ENCODE data around the gene PPP1R9A.

PPP1R9A gene

DNA sequence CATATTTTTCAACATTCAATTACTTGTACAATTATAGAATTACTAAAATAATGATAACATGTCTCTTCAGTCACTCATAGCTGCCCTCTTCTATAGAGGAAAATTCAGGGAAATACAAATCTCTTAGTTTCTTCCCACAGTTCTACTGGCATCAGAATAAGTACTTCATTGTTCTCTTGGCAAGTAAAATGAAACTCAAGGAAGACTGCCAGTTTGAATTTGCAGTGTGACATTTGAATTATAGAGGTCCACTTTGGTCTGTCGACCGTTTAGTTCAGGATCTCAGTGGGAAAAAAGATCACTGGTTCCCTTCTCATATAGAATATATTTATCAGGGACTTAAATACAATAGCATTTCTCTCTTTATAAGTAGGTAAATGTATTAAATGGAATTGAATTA lies 302.4 kb downstream of the PPP1R9A start:
- DNase-seq, result no peak

DNA sequence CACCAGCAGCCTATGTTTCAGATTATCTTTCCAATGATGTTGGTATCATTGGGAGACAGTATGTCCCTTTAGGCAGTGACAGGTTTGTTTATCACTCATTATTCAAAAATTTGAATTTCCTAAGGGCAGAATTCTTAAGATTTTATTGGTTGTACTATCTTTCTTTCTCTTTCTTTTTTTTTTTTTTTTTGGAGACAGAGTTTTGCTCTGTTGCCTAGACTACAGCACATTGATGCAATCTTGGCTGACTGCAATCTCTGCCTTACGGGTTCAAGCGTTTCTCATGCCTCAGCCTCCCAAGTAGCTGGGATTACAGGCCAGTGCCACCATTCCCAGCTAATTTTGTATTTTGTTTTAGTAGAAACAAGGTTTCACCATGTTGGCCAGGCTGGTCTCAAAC lies 305.8 kb downstream of the PPP1R9A start:
- DNase-seq, result no peak

DNA sequence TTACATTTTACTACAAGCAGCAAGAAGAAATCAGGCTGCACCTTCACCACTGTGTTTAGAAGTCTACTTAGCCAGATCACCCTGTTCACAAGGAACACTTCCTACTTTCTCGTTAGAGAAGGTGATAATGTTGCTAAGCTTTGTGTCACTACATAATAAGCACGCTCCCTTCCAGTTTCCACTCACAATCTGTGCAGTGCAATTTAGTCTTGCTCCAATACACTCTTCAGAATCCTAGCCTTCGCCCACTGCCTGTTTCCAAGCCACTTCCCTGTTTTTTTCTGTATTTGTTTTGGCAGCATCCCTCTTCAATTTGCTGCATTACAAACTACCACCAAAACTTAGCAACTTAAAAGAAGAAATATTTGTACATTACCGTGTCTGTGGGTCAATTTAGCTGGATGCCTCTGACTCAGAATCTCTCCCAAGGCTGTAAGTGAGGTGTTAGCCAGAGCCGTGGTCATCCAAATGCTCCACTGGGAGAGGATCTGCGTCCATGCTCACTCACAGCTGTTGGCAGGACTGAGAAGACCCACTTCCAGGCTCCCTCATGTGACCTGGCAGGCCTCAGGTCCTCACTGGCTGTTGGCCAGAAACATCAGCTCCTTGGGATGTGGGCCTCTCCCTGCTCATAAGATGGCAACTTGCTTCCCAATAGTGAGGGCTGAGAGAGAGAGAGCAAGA lies 306.6 kb downstream of the PPP1R9A start:
- DNase-seq, result no peak

DNA sequence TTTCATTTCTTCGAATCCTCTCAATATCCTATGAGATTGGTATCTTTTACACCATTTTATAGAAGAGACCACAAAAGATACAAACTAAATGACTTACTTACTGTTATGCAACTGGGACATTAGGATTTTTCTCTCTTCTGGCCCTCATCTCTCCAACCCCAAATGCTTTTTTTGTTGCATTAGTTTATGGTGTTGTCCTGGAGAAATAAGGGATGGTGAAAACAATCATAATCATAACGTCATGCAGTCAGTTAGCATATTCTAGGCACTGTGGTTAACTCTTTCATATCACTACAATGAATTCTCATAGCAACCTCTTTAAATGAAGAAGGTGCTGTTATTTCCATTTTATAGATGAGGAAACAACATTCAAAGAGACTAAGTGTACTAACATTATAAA lies 312.3 kb downstream of the PPP1R9A start:
- DNase-seq, result no peak

DNA sequence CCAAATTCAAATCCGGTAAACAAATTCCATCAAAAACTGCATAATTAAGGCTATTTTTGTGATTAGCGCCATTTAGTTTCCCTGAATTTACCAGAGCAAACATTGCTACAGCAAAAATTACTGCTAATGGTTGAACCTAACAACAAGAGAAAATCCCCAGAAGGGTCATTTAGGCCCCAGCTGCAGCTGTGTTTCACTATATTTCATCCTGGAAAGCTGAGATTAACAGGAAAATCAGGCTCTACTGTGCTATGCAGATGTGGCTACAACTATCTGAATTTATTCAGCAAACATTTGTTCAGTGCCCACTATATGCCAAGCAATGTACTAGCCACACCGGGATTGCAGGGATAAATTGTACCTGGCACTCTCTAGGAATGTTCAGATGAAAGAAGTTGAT lies 312.9 kb downstream of the PPP1R9A start:
- no peak for DNase-seq

DNA sequence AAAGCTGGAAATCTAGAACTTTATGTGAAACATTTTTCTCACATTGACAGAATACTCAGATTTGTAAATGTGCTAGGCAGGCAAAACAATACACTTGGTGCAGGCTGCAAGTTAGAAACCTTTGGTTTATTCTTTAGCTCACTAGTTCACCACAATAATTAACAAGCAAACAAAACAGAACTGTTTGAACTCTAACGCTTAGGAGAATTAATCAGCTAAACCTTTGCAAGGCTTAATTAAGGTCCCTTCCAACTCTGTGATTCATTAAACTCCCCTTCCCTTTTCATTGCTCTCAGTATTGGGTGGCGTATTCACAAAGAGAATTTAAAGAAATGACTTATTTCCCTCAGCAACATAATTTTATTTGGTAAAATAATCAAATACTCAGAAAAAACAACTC lies 317.9 kb downstream of the PPP1R9A start:
- no peak for DNase-seq

DNA sequence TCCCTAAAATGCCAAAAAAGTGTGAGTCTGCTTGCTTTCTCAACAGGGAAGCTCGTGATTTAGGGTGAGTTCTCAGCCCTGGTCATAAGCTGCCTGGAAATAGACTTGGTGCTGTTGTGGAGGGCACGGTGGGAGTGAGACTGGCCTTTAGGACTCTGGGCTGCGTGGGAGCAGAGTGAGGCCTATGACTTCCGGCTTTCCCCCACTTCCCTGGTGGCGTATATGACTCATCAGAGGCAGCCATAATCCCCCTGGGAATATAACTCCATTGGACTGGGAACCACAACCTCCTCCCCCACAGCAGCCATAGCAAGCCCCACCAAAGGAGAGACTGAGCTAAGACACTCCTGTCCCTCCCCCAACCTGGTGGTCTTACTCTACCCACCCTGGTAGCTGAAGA lies 321.9 kb downstream of the PPP1R9A start:
- DNase-seq, result no peak

DNA sequence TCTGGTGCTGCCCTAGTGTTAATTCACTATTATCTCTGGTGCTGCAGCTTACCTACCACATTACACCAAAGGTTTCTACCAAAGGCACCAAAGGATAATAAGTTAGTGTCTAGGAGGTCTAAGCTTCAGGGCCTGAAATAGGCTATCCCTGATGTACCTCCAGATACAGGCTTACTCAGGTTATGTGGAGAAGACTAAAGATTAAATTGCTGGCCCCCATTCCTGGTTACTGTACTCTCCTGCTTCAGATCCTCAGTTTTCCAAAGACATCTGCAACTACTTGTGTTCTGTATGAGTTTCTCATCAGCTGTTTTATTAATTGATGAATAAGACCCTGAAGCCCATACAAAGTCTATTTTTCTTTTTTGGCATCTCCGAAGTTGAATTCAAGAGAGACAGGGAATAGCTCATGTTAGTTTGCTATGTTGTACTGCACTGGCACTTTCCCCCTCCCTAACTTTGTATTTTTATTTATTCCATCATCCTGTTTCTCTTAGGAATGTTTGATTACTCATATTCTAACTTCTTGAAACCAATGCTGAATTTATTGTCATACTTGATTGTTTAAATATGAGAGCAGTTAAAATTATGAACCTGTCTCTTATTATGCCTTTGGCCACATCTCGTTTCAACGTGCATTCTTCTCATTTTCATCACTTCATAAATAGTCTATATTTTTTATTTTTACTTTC lies 331.0 kb downstream of the PPP1R9A start:
- no peak for DNase-seq

DNA sequence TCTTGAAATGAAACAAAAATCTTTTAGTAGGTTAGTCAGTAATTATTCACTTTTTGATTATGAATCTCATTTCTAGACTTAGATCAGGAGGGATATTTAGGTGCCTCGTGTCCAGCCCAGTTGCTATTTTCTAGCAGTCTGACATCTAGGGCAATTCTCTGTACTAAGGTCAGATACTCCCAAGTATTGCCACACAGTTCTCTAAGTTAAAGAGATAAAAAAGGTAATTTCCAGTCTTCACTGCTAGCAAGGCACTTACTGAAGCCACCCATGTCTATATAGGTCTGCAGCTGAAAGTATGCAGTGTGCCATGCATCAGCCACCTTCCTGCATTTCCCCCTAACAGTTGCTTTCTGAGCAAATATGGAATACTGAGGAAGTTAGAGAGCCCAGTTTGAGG lies 333.5 kb downstream of the PPP1R9A start:
- no peak for DNase-seq

DNA sequence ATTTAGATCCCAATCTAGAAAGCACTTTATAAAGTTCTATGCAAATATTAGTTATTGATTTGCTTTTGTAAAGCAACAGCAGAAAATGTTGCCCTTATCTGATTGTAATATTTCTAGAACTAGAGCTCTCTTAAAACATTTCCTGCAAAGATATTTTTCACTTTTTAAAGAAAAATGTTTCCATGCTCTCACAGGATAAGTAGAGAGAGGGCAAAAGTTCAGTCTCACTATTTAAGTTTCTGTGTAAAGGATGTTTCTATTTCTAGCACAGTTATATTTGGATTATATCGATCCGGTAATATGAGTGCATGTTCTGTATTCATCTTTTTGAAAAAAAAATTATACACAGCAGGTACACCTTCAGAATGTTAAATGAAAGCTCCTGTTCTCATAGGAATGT lies 334.9 kb downstream of the PPP1R9A start:
- no peak for DNase-seq

DNA sequence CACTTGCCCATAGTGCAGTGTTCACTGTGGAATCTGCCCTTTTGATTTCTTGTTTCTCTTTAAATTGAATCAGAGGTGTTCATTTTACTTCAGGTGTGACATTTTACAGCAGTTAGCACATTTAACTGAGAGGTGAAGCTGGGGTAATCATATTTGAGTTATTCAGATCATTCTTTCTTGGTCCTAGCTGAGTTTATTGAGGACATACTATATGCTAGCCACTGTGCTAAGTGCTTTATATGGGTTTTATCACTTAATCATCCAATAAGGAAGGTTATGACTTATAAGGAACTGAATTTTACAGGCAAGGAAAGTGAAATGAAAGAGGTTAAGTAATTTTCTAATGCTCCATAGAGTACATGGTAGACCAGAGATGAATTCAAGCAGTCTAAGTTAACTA lies 337.2 kb downstream of the PPP1R9A start:
- no peak for DNase-seq

DNA sequence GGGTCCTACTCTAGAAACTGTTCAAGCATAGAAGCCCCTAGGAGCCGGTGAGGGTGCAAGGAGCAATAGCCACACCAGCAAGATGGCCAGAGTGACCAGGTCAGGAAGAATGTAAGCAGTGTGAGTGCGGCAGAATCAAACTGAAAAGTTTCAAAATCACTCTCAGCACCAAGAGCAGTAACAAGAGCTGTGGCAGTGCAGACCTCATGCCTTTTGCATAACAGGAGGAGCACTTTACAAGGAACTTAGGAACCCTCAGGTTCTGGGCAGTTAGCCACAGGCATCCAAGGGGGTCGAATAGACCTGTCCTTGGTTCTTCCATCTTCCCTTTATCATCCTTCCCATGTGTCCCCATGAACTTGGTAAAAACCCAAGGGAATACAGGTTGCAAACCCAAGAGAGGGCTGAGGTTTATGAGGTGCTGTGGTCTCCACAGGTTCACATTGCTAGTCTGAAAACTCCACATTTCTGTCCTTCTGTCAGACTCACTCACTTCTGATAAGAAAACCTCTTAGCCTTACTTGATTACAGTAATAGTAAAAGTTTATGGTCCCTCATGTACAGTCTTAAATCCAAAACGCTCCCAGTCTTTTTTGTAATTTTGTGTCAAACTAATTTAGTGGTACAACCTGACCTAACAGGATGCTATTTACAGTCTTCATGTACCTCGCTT lies 338.6 kb downstream of the PPP1R9A start:
- DNase-seq, result no peak

DNA sequence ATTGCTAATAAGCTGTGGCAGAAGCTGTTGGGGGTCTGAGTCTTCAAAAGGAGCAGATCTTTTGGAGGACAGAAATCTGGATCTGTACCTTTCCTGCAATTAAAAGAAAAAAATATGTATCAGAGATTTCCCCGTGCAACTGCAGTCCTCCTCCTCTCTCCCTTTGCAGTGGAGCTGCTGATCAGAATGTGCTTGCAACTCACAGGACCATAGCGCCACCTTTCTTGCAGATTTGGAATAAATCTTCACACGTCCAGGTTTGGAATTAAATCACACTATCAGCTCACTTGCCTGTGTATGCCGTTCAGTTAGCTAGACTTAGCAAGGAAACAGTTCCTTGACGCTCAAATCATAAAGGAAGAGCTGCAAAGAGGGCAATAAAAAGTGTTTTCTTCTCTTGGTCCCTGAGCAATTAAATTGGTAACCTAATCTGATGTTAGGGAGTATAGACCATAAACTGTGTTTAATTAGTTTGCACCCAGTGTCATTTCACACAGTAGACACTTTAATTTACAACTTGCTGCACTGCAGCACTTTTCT lies 339.5 kb downstream of the PPP1R9A start:
- no peak for DNase-seq

DNA sequence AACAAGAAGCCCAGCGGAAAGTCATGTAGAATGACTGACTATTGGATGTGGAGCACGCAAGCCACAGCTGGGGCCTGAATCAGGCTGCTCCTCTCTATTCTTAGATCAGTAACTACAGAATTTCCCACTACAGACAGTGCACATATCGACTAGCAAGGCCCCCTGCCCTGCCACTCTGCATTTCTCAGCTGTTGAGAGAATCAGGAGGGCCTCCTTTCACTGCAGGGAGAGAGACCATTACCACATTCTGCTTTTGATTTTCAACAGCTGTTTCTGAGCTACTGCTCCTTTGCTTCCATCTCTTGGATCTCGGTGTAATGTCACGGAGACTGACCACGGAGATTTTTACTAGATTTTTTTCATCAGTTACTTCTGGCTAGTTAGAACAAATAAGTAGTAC lies 343.2 kb downstream of the PPP1R9A start:
- DNase-seq, result no peak

DNA sequence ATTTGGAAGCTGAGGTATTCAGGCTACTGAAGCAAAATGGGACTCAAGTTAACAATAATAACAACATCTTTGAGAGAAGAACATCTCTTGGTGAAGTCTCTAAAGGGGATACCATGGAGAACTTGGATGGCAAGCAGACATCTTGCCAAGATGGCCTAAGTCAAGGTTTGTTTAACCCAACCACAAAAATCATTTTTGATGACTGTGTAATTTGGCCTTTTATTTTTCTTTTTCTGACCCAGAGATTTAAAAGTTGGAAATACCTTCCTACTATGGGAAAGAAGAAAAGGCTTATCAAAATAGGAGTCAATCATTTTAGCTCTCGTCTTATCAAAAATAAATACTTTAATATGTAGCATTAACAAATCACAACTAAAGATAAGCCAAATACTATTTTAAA lies 344.6 kb downstream of the PPP1R9A start:
- DNase-seq, result no peak

DNA sequence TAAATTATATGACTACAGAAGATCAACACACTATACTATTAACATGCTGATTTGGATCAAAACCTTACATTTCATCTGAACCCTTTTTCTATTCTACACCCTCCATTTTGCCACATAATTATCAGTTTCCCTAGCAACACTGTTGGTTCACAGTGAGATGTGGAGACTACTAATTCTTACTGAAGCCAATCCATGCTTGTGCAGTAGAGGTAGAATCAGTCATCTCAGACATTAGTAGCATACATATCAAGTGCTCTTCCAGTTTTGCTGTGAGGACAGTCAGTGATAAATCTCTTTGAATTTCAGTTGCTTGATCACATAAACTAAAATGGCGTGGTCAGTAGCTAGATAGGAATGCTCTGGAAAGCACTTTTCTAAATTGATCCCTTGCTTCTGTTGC lies 346.6 kb downstream of the PPP1R9A start:
- no peak for DNase-seq

DNA sequence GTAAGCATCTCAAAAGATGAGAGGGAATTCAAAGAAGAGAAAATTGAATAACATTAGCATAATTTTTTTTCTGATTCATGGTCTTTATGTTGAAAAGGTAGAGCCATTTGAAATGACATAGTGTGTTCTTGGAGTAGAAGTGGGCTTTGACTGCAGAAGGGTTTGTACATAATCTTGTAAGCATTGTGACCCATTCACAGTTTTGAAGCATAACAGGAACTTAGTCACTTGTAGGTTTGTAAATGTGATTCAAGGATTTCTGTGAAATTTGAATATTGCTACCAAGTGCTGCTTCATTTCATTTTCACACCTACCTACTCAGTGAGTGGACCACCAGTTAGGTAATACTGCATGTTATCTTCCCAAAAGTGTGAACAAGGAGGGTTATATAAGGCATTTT lies 348.3 kb downstream of the PPP1R9A start:
- DNase-seq, result no peak

DNA sequence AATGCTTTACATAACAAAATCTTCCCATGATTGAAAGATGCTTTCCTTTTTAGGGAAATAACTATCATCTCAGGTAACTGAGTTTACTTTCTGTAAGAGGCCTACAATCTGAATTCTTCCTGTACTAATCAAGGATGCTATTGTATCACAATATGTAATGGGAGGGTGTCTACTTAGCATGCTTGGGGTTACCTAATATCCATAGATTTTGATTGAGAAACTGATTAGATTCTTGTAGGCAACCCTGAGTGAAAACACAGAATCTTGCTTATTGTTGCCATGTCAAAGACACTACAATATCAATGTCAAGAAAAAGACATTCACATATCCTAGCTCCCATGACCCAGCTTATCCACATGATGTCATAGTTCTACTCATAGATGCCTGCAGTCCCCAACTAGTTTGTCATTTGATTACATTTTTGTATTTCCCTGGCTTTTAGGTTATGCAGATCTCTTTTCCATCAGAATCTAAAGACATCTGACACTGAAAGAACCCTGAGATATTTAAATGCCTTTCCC lies 354.6 kb downstream of the PPP1R9A start:
- DNase-seq, result no peak

DNA sequence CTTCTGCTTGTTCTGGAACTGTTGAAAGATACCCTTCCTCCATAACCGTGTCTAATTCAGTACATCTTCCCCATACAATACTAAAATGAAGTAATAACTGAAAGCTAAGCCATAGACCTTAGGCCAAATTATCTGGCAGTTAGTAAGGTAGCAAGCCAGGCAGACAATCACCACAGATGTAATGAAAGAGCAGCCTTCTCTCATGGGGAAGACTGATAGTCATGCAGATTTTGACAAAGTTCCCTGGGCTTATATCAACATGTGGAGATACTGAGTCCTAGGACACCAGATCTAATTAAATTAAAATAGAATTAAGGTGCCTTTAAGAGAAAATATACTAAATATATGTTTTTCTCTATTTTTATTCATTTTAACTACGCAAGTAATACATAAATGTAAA lies 355.5 kb downstream of the PPP1R9A start:
- no peak for DNase-seq

DNA sequence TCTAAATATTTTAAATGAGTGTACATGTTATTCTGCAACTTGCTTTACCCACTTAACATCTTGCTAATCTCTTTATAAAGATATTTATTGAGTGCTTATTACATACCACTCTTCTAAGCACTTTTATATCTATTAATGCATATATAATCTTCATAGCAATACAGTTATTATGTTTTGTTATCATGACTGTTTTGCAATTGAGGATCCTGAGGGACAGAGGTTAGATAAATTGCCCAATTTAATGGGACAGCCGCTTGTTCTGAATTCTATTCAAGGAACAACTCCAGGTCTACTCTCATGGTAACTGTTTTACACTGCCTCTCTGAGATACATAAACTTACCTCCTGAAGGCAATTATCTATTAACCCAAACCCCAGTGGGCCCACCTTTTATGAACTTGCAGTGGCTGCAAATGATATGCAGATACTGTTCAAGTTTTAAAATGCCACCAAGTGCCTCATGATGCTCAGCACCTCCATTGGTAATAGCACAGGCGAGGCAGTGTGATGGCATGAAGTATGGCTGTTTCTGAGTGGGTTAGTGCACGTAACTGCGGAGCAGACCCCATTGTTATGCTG lies 356.5 kb downstream of the PPP1R9A start:
- DNase-seq, result no peak

DNA sequence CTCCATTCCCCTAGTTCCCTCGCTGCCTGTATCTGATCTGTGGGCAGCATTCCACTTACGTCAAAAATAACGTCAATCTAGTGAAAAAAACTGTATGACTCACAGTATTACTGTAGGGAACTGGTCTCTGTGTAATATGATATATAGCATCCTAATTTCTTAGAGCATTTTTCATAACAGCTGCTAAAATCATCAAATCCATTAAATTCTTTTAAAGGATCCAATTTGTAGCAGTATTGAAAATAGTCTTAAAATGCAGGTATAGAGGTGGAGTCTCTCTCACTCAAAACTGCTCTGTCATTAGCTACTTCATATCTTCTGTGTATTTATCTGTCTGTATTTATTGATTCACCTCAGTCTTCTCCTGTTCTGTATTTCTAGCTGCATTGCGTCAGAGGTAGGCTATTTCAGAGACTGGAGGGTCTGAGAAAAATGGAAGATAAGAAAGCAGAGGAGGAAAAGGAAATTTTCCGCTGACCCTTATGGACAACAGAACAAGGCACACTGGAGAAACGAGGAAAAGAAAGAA lies 357.0 kb downstream of the PPP1R9A start:
- no peak for DNase-seq

DNA sequence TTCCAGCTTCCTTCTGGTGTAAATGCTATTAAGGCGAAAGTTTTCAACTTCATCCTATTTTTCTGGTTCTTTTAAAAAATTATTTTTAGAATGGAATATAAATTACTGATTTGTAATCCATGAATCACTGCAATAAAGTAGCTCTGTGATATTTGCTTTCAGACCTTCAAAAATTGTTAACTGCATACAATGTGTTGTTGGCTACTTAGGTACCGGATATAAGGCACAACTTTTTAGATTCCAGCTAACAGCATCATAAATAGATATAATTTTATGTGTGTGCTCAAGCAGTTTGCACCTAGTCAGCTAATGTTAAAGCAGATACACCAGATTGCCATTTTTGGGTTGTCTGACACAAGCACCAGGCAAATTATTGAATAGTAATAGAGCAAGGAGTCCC lies 358.2 kb downstream of the PPP1R9A start:
- no peak for DNase-seq

DNA sequence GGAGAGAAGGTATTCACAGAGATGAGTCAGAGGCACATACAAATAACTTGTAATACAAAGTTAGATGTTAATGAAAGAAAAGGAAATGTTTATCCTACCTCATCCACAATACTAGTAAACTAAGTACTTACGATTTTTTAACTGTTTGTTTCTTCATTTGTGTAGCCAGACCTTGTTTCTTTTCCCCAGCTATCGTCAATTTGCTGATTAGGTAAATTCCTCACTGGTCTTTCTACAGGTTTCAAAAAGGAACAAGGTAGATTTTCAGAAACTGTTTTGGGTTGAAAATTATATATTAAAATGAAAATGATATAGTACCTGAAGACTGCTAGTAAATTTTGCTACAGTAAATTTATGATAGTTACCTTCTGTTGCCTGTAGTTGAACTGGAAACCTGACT lies 360.4 kb downstream of the PPP1R9A start:
- no peak for DNase-seq
